Measurements from ENCODE around the gene ZEB1. TPM values are rescaled to one million over a fixed set of nuclear protein-coding genes. Genes with fewer than 3 reads are reported as not detected.

The ZEB1 gene
- 75.5 TPM for total RNA-seq
- long read RNA-seq, full-length matches to known transcripts, result 5 of 13 reads
- long read RNA-seq, partial matches to known transcripts, result 5 of 13 reads
- long read RNA-seq, other reads (novel, unspliced or antisense), result 3 of 13 reads

- DNase-seq (ENCODE audit: missing footprints) (peak; percentile 90), ATAC-seq (peak; percentile 82)
- intact Hi-C loops (cut with DNase I), result loop anchor here (2.0 to 10.0 kb wide), 6 partner anchors 182 to 534 kb away; no protein-coding TSS in a partner anchor
Observed at GRCh38 chr10:31318854-31319601, at the start of gene ZEB1. Gene ZEB1, plus strand, starts transcription at chr10:31319216. Its CDS starts 19 bp downstream, at chr10:31319235.

GRCh38 chr10:31270954-31271353 is 48.1 kb upstream of the ZEB1 start:
- DNase-seq (ENCODE audit: missing footprints) (no peak), ATAC-seq (peak; percentile 84)
- intact Hi-C loops (cut with DNase I), result no loop called here

- ATAC-seq (no peak), DNase-seq (ENCODE audit: missing footprints) (no peak)
Observed at GRCh38 chr10:31272841-31273240, 46.2 kb upstream of the ZEB1 start.

DNA sequence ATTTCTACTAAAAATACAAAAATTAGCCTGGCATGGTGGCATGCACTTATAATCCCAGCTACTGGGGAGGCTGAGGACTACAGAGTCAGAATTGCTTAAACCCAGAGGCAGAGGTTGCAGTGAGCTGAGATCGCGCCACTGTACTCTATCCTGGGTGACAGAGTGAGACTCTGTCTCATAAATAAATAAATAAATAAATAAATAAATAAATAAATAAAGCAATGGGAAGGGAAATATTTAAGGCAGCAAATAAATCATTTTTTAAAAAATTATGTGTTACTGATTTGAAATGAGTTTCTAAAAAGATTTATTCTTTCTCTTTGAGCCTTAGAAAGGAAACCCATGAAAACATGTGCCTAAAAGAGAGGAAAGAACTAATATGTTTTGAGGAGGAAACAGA is 45.2 kb upstream of the ZEB1 start:
- intact Hi-C loops (cut with DNase I), result no loop called here
- ATAC-seq (no peak), DNase-seq (ENCODE audit: missing footprints) (no peak)

More at GRCh38 chr10:31272841-31273240, 46.2 kb upstream of the ZEB1 start:
- intact Hi-C loops (cut with DNase I), result no loop called here

DNA sequence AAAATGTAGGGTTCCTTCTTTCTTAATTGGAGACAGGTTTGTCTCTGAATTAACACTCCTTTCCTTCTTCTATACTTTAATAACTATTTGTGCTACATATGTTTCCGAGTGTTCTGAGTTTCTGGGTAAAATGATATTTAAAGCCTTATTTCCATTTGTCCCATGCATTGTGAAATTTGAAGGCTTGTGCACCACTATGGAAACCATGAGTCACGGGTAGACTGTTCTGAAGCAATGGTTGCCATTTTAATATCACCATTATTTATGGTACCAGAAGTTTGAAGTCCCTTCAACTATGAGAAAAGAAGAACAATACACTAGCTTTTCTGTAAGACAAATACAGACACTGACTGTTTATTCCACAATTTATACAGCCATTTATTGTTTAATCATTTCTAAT is 44.7 kb upstream of the ZEB1 start:
- DNase-seq (ENCODE audit: missing footprints), result no peak
- no peak for ATAC-seq
- intact Hi-C loops (cut with DNase I), result no loop called here

GRCh38 chr10:31278279-31278941 is 40.6 kb upstream of the ZEB1 start:
- intact Hi-C loops (cut with DNase I), result no loop called here
- DNase-seq (ENCODE audit: missing footprints) (no peak), ATAC-seq (no peak)

DNA sequence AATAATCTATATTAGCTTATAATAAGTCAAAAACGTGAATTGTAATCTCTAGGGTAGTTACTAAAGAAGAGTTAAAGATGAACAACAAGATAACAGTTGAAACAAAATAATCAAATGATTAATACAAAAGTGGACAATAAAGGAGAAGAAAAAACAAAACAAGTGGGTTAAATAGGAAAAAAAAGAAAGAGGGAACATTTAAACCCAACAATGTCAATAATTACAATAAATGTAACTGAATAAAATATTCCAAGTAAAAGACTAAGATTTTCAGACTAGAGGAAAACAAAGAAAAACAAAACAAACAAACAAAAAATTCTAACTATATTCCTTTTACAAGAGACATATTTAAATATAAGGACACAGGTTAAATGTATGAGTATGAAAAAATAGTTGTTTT is 38.0 kb upstream of the ZEB1 start:
- intact Hi-C loops (cut with DNase I), result no loop called here
- ATAC-seq (no peak), DNase-seq (ENCODE audit: missing footprints) (no peak)

DNA sequence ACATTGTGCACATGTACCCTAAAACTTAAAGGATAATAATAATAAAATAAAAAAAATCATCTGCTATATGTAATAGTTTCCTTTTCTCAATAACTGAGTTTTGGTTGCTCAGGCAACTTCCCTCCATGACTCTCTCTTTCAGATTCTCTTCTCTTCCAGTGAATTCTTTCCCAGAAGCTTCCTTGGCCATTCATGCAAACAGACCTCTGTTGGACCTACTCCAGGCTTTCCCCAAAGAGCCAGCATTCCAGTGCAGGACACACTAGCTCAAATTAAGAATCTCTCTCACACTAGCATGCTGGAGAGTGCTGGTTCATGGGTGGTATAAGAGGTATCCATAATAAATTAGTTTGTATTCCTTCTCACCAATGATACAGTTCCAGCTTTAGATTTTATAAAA is 31.0 kb upstream of the ZEB1 start:
- intact Hi-C loops (cut with DNase I), result no loop called here
- DNase-seq (ENCODE audit: missing footprints) (no peak), ATAC-seq (no peak)

GRCh38 chr10:31288962-31289361 is 30.1 kb upstream of the ZEB1 start:
- no peak for ATAC-seq
- DNase-seq (ENCODE audit: missing footprints), result no peak
- intact Hi-C loops (cut with DNase I), result no loop called here

DNA sequence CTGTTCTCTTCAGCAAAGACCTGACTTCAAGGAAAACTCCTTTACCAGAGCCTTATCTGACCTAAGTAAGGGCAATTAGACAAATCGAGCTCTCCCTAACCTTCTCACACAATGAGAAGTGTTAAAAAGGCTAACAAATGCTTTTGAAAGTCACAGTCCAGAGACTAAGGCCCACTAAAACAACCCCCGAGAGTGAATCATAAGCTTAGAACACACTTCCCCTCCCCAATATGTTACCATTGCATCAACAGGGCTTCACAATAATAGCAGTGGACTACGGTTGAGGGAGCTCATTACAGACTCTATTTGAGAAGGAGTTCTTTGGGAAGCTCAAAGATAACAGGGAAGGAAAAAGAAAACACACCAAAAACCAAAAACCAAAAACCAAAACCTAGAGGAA is 28.6 kb upstream of the ZEB1 start:
- DNase-seq (ENCODE audit: missing footprints) (no peak), ATAC-seq (no peak)
- intact Hi-C loops (cut with DNase I), result no loop called here

DNA sequence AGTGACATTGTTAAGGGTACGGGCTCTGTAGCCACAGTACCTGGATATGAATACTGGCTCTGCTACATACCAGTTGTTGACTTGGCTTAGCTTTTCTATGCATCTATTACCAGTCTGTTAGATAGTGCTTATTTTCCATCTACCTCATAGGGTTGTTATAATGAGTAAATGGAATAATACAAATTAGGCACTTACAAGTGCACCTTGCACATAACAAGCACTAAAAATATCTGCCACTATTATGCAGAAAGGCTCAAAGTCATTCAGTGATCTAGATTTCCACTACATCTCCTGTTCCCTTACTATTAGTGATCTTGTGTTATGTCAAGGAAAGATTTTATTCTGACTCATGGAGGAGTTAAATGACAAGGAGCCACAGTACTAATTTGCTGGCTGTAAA is 27.9 kb upstream of the ZEB1 start:
- ATAC-seq (no peak), DNase-seq (ENCODE audit: missing footprints) (no peak)
- intact Hi-C loops (cut with DNase I), result no loop called here

GRCh38 chr10:31294558-31294957 is 24.5 kb upstream of the ZEB1 start:
- ATAC-seq (no peak), DNase-seq (ENCODE audit: missing footprints) (no peak)
- intact Hi-C loops (cut with DNase I), result no loop called here

GRCh38 chr10:31296754-31297153 is 22.3 kb upstream of the ZEB1 start:
- DNase-seq (ENCODE audit: missing footprints) (no peak), ATAC-seq (no peak)
- intact Hi-C loops (cut with DNase I), result no loop called here

DNA sequence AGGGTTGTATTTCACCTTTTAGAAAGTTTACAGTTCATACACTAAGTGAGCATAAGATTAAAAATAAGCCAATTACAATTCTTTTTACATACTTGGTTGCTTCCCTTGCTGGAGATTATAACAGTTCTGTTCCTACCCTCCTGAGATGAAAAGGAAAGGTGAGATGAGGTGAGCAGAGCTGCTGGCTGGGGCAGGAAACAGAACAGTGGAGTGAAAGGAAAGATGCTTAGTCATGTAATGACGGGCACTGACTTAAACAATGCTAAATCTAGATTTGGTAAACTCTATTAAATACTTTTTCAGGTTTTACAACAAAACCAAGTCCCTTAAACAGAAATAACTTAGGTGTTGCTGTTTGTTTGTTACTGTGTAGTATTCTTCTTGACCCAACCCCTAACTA is 19.9 kb upstream of the ZEB1 start:
- DNase-seq (ENCODE audit: missing footprints) (no peak), ATAC-seq (no peak)
- intact Hi-C loops (cut with DNase I), result no loop called here

GRCh38 chr10:31303212-31303611 is 15.8 kb upstream of the ZEB1 start:
- no peak for DNase-seq (ENCODE audit: missing footprints)
- intact Hi-C loops (cut with DNase I), result no loop called here
- no peak for ATAC-seq

- DNase-seq (ENCODE audit: missing footprints) (no peak), ATAC-seq (no peak)
- intact Hi-C loops (cut with DNase I), result no loop called here
Observed at GRCh38 chr10:31304291-31304970, 14.6 kb upstream of the ZEB1 start.

GRCh38 chr10:31313396-31313795 is 5.6 kb upstream of the ZEB1 start:
- ATAC-seq (no peak), DNase-seq (ENCODE audit: missing footprints) (no peak)
- intact Hi-C loops (cut with DNase I), result loop anchor here (10.0 kb wide), 1 partner anchor 491 kb away; no protein-coding TSS in a partner anchor

GRCh38 chr10:31314256-31315150 is 4.5 kb upstream of the ZEB1 start:
- ATAC-seq (no peak), DNase-seq (ENCODE audit: missing footprints) (no peak)
- intact Hi-C loops (cut with DNase I), result loop anchor here (5.0 to 10.0 kb wide), 4 partner anchors 177 to 490 kb away; no protein-coding TSS in a partner anchor

- ATAC-seq (no peak), DNase-seq (ENCODE audit: missing footprints) (no peak)
- intact Hi-C loops (cut with DNase I), result loop anchor here (5.0 to 10.0 kb wide), 4 partner anchors 178 to 489 kb away; no protein-coding TSS in a partner anchor
Observed at GRCh38 chr10:31315453-31315852, 3.6 kb upstream of the ZEB1 start.

All from Right ventricle myocardium inferior (tissue), 1 donor.